ENCODE measurements around the gene C17orf67.

The C17orf67 gene

DNA sequence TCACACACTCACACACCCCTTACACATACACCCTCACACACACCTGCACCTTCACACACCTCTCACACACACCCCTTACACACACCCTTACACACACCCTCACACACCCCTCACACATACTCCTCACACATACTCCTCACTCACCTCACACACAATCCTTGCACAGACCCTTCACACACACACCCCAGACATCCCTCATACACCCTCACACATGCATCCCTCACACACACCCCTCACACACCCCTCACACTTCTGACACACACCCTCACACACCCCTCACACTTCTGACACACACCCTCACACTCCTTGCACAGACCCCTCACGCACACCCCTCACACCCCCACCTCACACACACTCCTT is 23.9 kb downstream of the C17orf67 start:
- DNase-seq, result no peak
- H3K9me3 Mint-ChIP-seq, result no peaks in the 10 kb centered on the region
- TF ChIP-seq CTCF (IDR thresholded peaks at IDR 0.05), result no peak
- peaks cover 8% of the 10 kb centered on the region for H3K4me1 Mint-ChIP-seq
- no peak overlapping the region for H3K27ac Mint-ChIP-seq
- H3K27me3 Mint-ChIP-seq (ENCODE audit: low read depth, poor library complexity), result peaks cover 16% of the 10 kb centered on the region
- no peaks in the 10 kb centered on the region for H3K36me3 Mint-ChIP-seq (ENCODE audit: low read depth)
- no peak overlapping the region for H3K4me3 Mint-ChIP-seq

GRCh38 chr17:56809106-56809819 is 24.5 kb downstream of the C17orf67 start:
- Mint-ChIP-seq H3K27me3 (ENCODE audit: low read depth, poor library complexity) (peaks cover 15% of the 10 kb centered on the region), H3K36me3 (ENCODE audit: low read depth) (no peaks in the 10 kb centered on the region), H3K27ac (no peak overlapping the region), H3K4me1 (peaks cover 8% of the 10 kb centered on the region), H3K9me3 (no peaks in the 10 kb centered on the region), H3K4me3 (no peak overlapping the region)
- DNase-seq, result no peak
- no peak for TF ChIP-seq CTCF (IDR thresholded peaks at IDR 0.05)

GRCh38 chr17:56808503-56808902 is 25.2 kb downstream of the C17orf67 start:
- Mint-ChIP-seq H3K36me3 (ENCODE audit: low read depth) (no peaks in the 10 kb centered on the region), H3K27me3 (ENCODE audit: low read depth, poor library complexity) (peaks cover 10% of the 10 kb centered on the region), H3K4me3 (no peak overlapping the region), H3K9me3 (no peaks in the 10 kb centered on the region), H3K4me1 (peaks cover 8% of the 10 kb centered on the region), H3K27ac (no peak overlapping the region)
- no peak for DNase-seq
- no peak for TF ChIP-seq CTCF (IDR thresholded peaks at IDR 0.05)

DNA sequence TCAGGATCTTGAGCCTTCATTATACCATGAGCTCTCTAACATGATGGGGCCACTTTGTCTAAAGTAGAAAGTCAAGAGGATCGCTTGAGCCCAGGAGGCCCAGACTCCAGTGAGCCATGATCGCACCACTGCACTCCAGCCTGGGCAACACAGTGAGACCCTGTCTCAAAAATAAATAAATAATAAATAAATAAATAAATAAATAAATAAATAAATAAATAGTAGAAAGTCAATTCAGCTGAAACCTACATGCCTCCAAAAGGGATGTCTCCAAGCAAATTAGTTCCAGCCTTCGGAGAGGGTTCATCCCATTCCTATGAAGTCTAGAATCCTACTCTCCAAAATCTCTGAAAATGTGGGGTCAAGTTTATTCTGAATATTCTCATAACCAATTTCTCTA is 26.0 kb downstream of the C17orf67 start:
- Mint-ChIP-seq H3K36me3 (ENCODE audit: low read depth) (no peaks in the 10 kb centered on the region), H3K27me3 (ENCODE audit: low read depth, poor library complexity) (peaks cover 6% of the 10 kb centered on the region), H3K4me3 (no peak overlapping the region), H3K4me1 (peaks cover 8% of the 10 kb centered on the region), H3K9me3 (no peaks in the 10 kb centered on the region), H3K27ac (no peak overlapping the region)
- TF ChIP-seq CTCF (IDR thresholded peaks at IDR 0.05), result no peak
- DNase-seq, result no peak

GRCh38 chr17:56806949-56807348 is 26.8 kb downstream of the C17orf67 start:
- Mint-ChIP-seq H3K36me3 (ENCODE audit: low read depth) (no peaks in the 10 kb centered on the region), H3K9me3 (no peaks in the 10 kb centered on the region), H3K4me1 (peaks cover 8% of the 10 kb centered on the region), H3K27ac (peak overlapping the region; percentile 43), H3K27me3 (ENCODE audit: low read depth, poor library complexity) (peaks cover 3% of the 10 kb centered on the region), H3K4me3 (no peak overlapping the region)
- no peak for DNase-seq
- no peak for TF ChIP-seq CTCF (IDR thresholded peaks at IDR 0.05)

DNA sequence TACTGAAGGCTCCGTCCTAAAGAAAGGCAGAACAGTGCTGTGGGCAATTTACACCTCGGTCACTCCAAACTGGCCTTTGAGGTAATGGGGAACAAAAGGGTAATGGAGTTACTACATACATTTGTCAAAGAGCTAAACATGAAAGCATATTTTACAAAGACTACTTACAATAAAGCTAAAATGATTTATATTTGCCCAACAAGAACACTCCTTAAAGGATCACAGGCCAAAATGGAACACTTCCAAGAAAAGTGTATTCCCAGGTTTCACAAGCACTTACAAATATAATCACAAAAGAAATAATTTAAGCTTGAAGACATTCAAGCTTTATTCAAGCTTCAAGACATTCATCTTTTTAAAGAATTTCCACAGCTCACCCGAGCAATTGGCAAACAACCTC is 29.3 kb downstream of the C17orf67 start:
- H3K27me3 Mint-ChIP-seq (ENCODE audit: low read depth, poor library complexity), result no peaks in the 10 kb centered on the region
- H3K27ac Mint-ChIP-seq, result no peak overlapping the region
- DNase-seq, result no peak
- H3K4me1 Mint-ChIP-seq, result peaks cover 16% of the 10 kb centered on the region
- H3K36me3 Mint-ChIP-seq (ENCODE audit: low read depth), result no peaks in the 10 kb centered on the region
- no peak for TF ChIP-seq CTCF (IDR thresholded peaks at IDR 0.05)
- no peak overlapping the region for H3K4me3 Mint-ChIP-seq
- H3K9me3 Mint-ChIP-seq, result no peaks in the 10 kb centered on the region
